Immature natural killer cell (primary cell): Measurements from ENCODE around the gene PDE4A. TPM values are rescaled to one million over a fixed set of nuclear protein-coding genes. Genes with fewer than 3 reads are reported as not detected.

Experiments used
- DNase-seq, 3 donors: peaks; one replicate each; pipeline ENCODE4 v3.0.0; 2022; ENCODE audit warnings: mixed read lengths in 1 of 3
- H3K27ac Mint-ChIP-seq, 6 donors: one replicate each; pipeline ENCODE4 v1.8.0; 2020; ENCODE audit warnings: mixed read lengths in 6 of 6, mild to moderate bottlenecking in 5 of 6, inconsistent platforms in 4 of 6, moderate library complexity in 3 of 6
- H3K27me3 Mint-ChIP-seq, 3 donors: one replicate each; pipeline ENCODE4 v1.8.0; 2020 to 2021; ENCODE audit warnings: low read depth in 3 of 3, mild to moderate bottlenecking in 3 of 3, mixed read lengths in 3 of 3, moderate library complexity in 3 of 3, inconsistent platforms in 1 of 3
- H3K36me3 Mint-ChIP-seq, 3 donors: one replicate each; pipeline ENCODE4 v1.8.0; 2020; ENCODE audit warnings: mixed read lengths in 3 of 3, inconsistent platforms in 2 of 3, mild to moderate bottlenecking in 2 of 3
- H3K4me1 Mint-ChIP-seq, 2 donors: one replicate each; pipeline ENCODE4 v1.8.0; 2020; ENCODE audit warnings: inconsistent platforms in 2 of 2, mild to moderate bottlenecking in 2 of 2, mixed read lengths in 2 of 2, moderate library complexity in 1 of 2
- H3K4me3 Mint-ChIP-seq, 5 donors: one replicate each; pipeline ENCODE4 v1.8.0; 2020; ENCODE audit warnings: mild to moderate bottlenecking in 5 of 5, mixed read lengths in 5 of 5, inconsistent platforms in 3 of 5, moderate library complexity in 3 of 5
- H3K9me3 Mint-ChIP-seq, 6 donors: one replicate each; pipeline ENCODE4 v1.8.0; 2020; ENCODE audit warnings: mild to moderate bottlenecking in 6 of 6, mixed read lengths in 6 of 6, inconsistent platforms in 4 of 6, moderate library complexity in 3 of 6
- polyA plus RNA-seq, 3 donors: library from polyadenylated mRNA; unstranded; fragments of 300-500 nt; fragmentation: Illumina TruSeq; gene quantifications; one replicate each; pipeline ENCODE4 v1.2.3, GENCODE V29; 2021

The PDE4A gene
- polyA plus RNA-seq, 3 donors from 2014 or later, result 10.4 to 22.6 (median 11.1) TPM

DNA sequence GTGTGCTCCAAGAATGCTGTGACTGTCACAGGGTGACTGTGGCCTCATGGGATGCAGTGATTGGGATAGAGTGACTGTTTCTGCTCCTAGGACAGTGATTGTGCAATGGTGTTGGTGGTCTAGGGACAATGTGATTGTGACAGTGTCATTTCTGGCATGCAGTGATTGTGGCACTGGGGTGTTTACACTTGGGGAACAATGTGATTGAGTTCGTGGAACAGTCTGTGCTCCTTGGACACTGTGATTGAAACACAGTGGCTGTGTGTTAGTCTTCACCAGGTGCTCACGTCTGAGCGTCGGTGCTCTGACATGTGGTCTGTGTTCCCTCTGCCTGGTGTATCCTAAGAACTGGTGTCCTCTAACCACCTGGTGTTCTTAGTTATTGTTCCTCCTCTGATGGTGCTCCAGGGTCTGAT lies 1.7 kb downstream of the PDE4A start:
- Mint-ChIP-seq H3K27me3 (peaks cover 50 to 63% (median 51%) of the 10 kb centered on the region in 3 donors), H3K27ac (peak overlapping the region in 5 of 6 donors; percentile 40 to 78 (median 62)), H3K4me1 (peaks cover 67 to 71% of the 10 kb centered on the region in 2 donors), H3K9me3 (no peaks in the 10 kb centered on the region), H3K4me3 (peak overlapping the region; percentile 57 to 75 (median 63)), H3K36me3 (peaks cover 0 to 5% (median 0%) of the 10 kb centered on the region in 3 donors)
- no peak for DNase-seq

DNA sequence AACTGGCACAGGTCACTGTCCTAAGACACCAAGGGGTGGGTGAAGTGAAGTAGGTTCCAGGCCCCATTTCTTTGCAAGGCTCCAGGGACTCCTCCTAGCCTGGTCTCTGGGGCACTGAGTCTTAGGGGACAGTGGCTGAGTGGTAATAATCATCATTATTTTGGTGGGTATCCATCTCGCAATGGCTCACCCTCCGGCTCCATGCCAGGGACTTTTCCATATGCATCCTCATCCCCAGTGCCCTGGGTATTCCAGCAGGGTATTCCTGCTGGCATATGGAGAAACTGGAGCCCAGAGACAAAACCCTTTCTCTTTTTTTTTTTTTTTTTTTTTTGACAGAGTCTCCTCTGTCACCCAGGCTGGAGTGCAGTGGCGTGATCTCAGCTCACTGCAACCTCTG lies 2.5 kb downstream of the PDE4A start:
- no peaks in the 10 kb centered on the region for H3K9me3 Mint-ChIP-seq

DNA sequence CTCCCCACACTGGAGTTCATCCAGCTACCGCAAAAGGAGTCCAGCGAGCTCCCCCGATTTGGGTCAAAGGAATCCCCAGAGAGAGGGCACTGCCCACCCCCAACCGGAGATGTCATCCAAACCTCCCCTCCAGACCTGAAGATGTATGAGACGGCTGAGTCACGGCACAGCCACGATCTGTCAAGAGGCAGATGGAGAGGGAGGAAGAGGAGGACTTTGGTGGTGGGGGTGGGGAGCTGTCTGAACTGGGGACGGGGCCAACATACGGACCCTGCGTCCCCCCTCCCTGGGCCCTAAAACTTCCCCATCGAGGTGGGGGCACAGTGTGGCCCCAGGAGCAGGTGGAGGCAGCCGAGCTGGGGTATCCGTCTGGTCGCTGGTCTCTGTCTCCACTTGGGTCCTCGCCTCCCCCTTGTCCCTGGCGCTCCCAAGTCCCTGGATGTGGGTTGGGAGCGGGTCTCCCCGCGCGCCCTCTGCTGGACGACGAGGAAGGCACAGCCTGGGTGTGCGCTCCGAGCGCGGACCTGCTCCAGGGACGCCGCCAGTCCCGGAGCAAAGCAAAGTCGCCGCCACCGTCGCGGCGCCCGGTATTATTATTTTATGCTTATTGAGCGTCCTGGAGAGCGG lies 3.8 kb downstream of the PDE4A start:
- Mint-ChIP-seq H3K4me3 (peak overlapping the region; percentile 61 to 94 (median 86)), H3K27ac (peak overlapping the region in 5 of 6 donors; percentile 83 to 100 (median 92)), H3K4me1 (peaks cover 76 to 79% of the 10 kb centered on the region in 2 donors), H3K36me3 (peaks cover 0 to 10% (median 3%) of the 10 kb centered on the region in 3 donors), H3K27me3 (peaks cover 58 to 63% (median 59%) of the 10 kb centered on the region in 3 donors), H3K9me3 (peaks cover 0 to 6% (median 2%) of the 10 kb centered on the region in 6 donors)
- DNase-seq, result peak; percentile 64 to 69 (median 66)

More for the DNA sequence above, 2.5 kb downstream of the PDE4A start:
- H3K27me3 Mint-ChIP-seq, result peaks cover 55 to 62% (median 56%) of the 10 kb centered on the region in 3 donors
- peaks cover 0 to 5% (median 0%) of the 10 kb centered on the region in 3 donors for H3K36me3 Mint-ChIP-seq
- DNase-seq, result no peak
- peaks cover 72 to 78% of the 10 kb centered on the region in 2 donors for H3K4me1 Mint-ChIP-seq
- H3K4me3 Mint-ChIP-seq, result peak overlapping the region in 1 of 5 donors; percentile 29
- H3K27ac Mint-ChIP-seq, result peak overlapping the region in 2 of 6 donors; percentile 45 to 78

DNA sequence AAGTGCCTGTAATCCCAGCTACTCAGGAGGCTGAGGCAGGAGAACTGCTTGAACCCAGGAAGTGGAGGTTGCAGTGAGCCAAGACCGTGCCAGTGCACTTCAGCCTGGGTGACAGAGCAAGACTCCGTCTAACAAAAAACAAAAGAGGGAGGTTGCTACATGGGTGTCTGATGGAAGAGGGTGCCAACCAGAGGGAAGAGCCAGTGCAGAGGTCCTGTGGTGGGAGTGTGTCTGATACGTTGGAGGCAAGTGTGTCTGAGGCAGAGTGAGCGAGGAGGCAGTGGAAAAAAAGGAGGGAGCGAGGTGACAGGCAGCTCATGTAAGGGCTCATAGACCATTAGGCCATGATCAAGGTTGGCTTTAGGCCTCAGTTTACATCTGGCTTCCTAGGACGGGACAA lies 6.8 kb downstream of the PDE4A start:
- peaks cover 77 to 84% of the 10 kb centered on the region in 2 donors for H3K4me1 Mint-ChIP-seq
- H3K27ac Mint-ChIP-seq, result peak overlapping the region; percentile 92 to 100 (median 98)
- no peak for DNase-seq
- peaks cover 46 to 56% (median 47%) of the 10 kb centered on the region in 3 donors for H3K27me3 Mint-ChIP-seq
- H3K36me3 Mint-ChIP-seq, result peaks cover 0 to 4% (median 3%) of the 10 kb centered on the region in 3 donors
- H3K9me3 Mint-ChIP-seq, result peaks cover 0 to 6% (median 2%) of the 10 kb centered on the region in 6 donors
- H3K4me3 Mint-ChIP-seq, result peak overlapping the region; percentile 3 to 80 (median 43)

DNA sequence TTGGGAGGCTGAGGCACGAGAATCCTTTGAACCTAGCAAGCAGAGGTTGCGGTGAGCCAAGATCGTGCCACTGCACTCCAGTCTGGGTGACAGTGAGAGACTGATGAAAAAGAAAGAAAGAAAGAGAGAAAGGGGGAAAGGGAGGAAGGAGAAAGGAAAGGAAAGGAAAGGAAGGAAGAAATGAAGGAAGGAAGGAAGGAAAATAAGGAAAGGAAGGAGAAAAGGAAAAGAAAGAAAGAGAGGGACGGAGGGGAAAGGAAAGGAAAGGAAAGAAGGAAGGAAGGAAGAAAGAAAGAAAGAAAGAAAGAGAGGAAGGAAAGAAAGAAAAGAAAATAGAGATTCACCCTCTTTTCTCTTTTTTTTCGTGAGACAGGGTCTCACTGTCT lies 8.7 kb downstream of the PDE4A start:
- H3K27me3 Mint-ChIP-seq, result peaks cover 37 to 53% (median 50%) of the 10 kb centered on the region in 3 donors
- DNase-seq, result no peak
- H3K27ac Mint-ChIP-seq, result peak overlapping the region; percentile 92 to 100 (median 98)
- peaks cover 0 to 4% (median 3%) of the 10 kb centered on the region in 3 donors for H3K36me3 Mint-ChIP-seq
- H3K4me1 Mint-ChIP-seq, result peaks cover 83 to 92% of the 10 kb centered on the region in 2 donors
- H3K9me3 Mint-ChIP-seq, result peaks cover 0 to 6% (median 2%) of the 10 kb centered on the region in 6 donors
- peak overlapping the region; percentile 64 to 94 (median 78) for H3K4me3 Mint-ChIP-seq

DNA sequence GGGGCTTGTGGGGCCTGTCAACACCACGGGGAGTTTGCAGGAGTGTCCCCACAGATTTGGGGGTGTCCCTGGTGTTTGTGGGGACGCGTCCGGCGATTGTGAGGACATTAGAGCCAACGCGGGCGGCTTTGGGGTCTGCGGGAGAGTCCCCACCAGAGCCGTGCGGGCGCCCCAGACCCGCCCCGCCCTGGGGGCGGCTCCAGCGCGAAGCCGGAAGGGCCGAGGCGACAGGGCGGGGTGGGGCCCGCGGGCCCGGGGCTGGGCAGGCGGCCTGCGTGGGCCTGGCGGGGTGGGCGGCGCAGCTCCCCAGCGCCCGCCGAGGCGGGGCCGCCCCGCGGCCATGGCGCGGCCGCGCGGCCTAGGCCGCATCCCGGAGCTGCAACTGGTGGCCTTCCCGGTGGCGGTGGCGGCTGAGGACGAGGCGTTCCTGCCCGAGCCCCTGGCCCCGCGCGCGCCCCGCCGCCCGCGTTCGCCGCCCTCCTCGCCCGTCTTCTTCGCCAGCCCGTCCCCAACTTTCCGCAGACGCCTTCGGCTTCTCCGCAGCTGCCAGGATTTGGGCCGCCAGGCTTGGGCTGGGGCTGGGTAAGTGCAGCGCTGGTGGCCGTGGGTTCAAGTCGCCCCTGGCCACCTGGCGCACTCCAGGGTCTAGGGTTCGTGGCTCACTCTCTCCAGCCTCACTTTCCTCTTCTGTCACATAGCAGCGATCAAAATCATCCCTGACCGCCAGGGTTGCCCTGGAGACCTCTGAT lies 10.3 kb downstream of the PDE4A start:
- peak overlapping the region; percentile 91 to 97 (median 92) for H3K4me3 Mint-ChIP-seq
- peak overlapping the region; percentile 98 to 100 (median 100) for H3K27ac Mint-ChIP-seq
- peak; percentile 58 to 70 (median 62) for DNase-seq
- peaks cover 0 to 6% (median 2%) of the 10 kb centered on the region in 6 donors for H3K9me3 Mint-ChIP-seq
- peaks cover 0 to 4% (median 3%) of the 10 kb centered on the region in 3 donors for H3K36me3 Mint-ChIP-seq
- H3K4me1 Mint-ChIP-seq, result peaks cover 70 to 83% of the 10 kb centered on the region in 2 donors
- peaks cover 31 to 43% (median 39%) of the 10 kb centered on the region in 3 donors for H3K27me3 Mint-ChIP-seq

DNA sequence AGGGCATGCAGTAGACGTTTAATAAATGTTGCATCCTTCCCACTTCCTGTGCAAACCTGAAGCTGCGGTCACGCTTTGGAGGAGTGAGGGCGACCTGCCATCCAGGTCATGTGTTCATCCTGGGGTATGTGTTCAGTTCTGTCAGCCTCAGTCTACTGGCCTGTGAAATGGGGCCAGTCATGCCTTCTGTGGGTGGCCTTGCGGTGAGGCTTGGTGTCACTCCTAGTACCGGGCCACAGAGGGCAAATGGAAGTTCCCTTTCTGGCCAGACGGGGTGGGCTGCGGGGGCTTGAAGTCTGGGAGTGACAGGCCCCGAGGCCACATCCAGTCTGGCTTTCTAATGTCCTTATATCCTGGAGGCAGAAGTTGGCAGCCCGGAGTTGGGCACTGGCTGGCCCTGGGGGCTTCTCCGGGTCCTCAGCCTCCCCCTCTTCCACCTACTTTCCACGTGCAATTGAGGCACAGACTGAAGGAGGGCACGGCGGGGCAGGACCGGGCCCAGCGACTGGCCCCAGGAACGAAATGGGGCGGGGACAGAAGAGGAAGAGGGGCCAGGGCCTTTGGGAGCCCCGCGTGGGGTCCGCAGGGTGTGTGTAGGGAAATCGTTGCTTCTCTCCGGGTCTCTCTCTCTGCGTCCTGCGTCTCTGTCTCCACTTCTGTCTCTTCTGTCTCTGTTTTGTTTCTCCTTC lies 11.1 kb downstream of the PDE4A start:
- H3K4me1 Mint-ChIP-seq, result peaks cover 67 to 76% of the 10 kb centered on the region in 2 donors
- H3K9me3 Mint-ChIP-seq, result peaks cover 0 to 6% (median 2%) of the 10 kb centered on the region in 6 donors
- peak overlapping the region; percentile 89 to 100 (median 99) for H3K27ac Mint-ChIP-seq
- peak; percentile 85 to 88 (median 86) for DNase-seq
- H3K4me3 Mint-ChIP-seq, result peak overlapping the region; percentile 91 to 97 (median 92)
- H3K36me3 Mint-ChIP-seq, result peaks cover 0 to 4% (median 3%) of the 10 kb centered on the region in 3 donors
- H3K27me3 Mint-ChIP-seq, result peaks cover 28 to 40% (median 38%) of the 10 kb centered on the region in 3 donors

DNA sequence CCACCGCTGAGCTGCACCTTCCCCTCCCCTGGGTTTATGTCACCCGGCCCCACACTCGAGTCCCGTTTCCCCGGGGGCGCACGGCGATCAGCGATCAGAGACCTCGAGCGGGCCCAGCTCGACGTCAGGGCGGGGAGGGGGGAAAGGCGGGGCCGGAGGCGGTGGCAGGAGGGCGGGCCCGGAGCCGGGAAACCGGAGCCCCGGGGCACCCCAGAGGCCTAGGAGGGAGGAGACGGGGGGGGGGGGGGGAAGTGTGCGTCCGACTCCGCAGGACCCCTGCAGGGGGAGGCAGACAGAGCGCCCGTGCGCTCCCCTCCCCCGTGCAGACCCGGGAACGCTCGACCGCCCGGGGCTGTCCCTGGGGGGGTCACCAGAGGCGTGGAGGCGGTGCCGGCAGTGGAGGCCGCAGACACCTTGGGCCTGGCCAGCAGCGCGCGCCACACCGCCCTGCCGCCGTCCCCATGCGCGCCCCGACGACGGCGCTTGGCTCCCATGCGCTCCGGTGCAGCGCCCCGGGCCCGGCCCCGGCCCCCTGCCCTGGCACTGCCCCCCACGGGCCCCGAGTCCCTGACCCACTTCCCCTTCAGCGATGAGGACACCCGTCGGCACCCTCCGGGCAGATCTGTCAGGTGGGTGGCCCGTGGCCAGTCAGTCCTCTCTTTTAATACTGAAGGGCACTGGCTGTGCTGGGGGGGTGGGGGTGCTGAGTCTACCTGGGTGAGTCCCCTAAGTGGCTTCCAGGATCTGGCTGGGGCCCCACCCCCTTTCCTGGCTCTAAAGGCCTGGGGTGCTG lies 11.8 kb downstream of the PDE4A start:
- Mint-ChIP-seq H3K36me3 (peaks cover 0 to 4% (median 3%) of the 10 kb centered on the region in 3 donors), H3K27me3 (peaks cover 24 to 39% (median 36%) of the 10 kb centered on the region in 3 donors), H3K9me3 (peaks cover 0 to 6% (median 2%) of the 10 kb centered on the region in 6 donors), H3K4me3 (peak overlapping the region; percentile 91 to 97 (median 92)), H3K4me1 (peaks cover 62 to 71% of the 10 kb centered on the region in 2 donors), H3K27ac (peak overlapping the region; percentile 89 to 100 (median 99))
- peak; percentile 73 to 78 (median 75) for DNase-seq

DNA sequence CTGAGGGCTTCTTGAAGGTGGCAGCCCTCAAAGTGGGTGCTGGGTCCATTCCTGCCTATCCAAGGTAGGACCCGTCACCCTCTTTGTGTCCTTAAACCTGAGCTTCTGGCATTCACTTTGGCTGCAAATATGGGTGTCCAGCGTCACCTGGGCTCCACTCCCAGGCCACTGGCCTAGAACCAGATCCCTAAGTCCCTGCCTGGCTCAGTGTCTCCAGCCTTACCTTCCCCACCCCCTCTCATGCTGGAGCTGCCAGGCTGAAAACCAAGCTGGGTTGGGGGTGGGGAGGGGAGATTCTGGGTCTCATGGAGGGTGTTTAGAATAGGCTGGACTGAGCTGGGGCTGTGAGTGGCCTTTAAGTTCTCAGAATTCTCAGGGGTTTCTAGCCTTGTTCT lies 12.4 kb downstream of the PDE4A start:
- Mint-ChIP-seq H3K4me1 (peaks cover 56 to 65% of the 10 kb centered on the region in 2 donors), H3K36me3 (peaks cover 0 to 4% (median 3%) of the 10 kb centered on the region in 3 donors), H3K27ac (peak overlapping the region; percentile 82 to 93 (median 90)), H3K4me3 (peak overlapping the region; percentile 46 to 74 (median 70)), H3K27me3 (peaks cover 20 to 36% (median 30%) of the 10 kb centered on the region in 3 donors), H3K9me3 (peaks cover 0 to 6% (median 2%) of the 10 kb centered on the region in 6 donors)
- no peak for DNase-seq

DNA sequence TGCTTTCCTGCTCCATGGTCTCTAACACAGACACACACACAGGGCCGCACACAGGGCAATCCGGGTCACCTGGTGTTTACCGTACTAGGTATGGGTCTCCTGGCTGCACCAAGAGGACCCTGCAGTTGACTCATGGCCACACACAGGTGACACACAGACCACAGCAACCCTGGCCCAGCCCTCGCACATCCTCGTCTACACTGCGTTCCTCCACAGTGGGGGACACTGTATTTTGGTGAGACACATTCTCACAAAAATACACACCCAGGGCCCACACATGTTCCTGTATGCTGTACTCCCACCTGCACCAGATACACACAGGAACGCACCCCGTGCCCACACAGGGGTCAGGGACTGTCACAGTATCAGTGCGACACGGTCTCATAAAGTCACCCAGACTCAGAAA lies 12.8 kb downstream of the PDE4A start:
- peaks cover 0 to 2% (median 1%) of the 10 kb centered on the region in 3 donors for H3K36me3 Mint-ChIP-seq
- H3K27me3 Mint-ChIP-seq, result peaks cover 16 to 32% (median 26%) of the 10 kb centered on the region in 3 donors
- H3K4me3 Mint-ChIP-seq, result peak overlapping the region; percentile 46 to 74 (median 70)
- H3K9me3 Mint-ChIP-seq, result peaks cover 0 to 3% (median 1%) of the 10 kb centered on the region in 6 donors
- peak overlapping the region; percentile 82 to 93 (median 90) for H3K27ac Mint-ChIP-seq
- H3K4me1 Mint-ChIP-seq, result peaks cover 52 to 61% of the 10 kb centered on the region in 2 donors
- no peak for DNase-seq

DNA sequence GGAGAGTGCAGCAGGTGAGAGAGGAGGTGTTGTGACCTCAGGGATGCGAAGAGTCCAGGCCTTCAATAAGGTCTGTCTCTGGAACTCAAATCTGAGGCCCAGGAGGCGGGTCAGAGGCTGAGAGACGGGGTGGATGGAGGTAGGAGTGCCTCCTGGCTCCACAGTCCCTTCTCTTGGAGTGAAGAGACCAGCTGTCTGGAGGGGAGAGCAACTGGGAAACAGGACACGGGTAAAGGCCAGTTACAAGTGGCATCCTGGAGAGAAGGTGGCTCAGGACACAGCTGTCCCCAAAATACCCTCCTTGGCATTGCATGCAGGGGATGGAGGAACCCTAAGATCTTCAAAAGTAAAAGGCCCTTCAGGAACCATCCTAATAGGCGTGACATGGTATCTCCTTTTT lies 19.2 kb downstream of the PDE4A start:
- Mint-ChIP-seq H3K9me3 (no peaks in the 10 kb centered on the region), H3K4me1 (peaks cover 8 to 11% of the 10 kb centered on the region in 2 donors), H3K27me3 (peaks cover 0 to 4% (median 0%) of the 10 kb centered on the region in 3 donors), H3K27ac (peak overlapping the region in 3 of 6 donors; percentile 47 to 69 (median 69)), H3K36me3 (no peaks in the 10 kb centered on the region), H3K4me3 (no peak overlapping the region)
- no peak for DNase-seq

DNA sequence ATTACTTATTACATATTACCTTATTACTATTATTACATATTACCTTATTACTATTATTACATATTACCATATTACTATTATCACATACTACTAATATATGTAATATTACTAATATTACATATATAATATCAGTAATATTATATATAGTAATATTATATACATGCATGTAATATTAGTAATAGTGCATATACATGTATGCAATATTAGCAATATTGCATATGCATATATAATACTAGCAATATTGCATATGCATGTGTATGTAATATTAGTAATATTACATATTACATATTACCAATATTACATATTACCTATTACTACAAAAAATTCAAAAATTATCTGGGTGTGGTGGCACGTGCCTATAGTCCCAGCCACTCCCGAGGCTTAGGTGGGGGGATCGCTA lies 22.4 kb downstream of the PDE4A start:
- Mint-ChIP-seq H3K36me3 (peaks cover 0 to 3% (median 2%) of the 10 kb centered on the region in 3 donors), H3K4me1 (peaks cover 6% of the 10 kb centered on the region in 2 donors), H3K27me3 (no peaks in the 10 kb centered on the region), H3K27ac (no peak overlapping the region), H3K4me3 (no peak overlapping the region), H3K9me3 (no peaks in the 10 kb centered on the region)
- DNase-seq, result no peak
